ENCODE data around the gene IFT88.
A peak's percentile ranks its signal among the peaks of the same experiment; 100 is the strongest.

Gene IFT88

GRCh38 chr13:20711301-20712044, 144.5 kb downstream of the IFT88 start:
- TF ChIP-seq CEBPB (IDR thresholded peaks at IDR 0.05) (no peak), YY1 (IDR thresholded peaks at IDR 0.05; ENCODE audit: low read depth) (no peak), RAD21 (IDR thresholded peaks at IDR 0.05; ENCODE audit: low read depth) (peak; percentile 19; the same call in 1 of the 2 replicates), CREB1 (IDR thresholded peaks at IDR 0.05; ENCODE audit: low read depth) (no peak)

- no peak for TF ChIP-seq YY1 (IDR thresholded peaks at IDR 0.05; ENCODE audit: low read depth)
- TF ChIP-seq FOXM1 (IDR thresholded peaks at IDR 0.05; ENCODE audit: borderline replicate concordance, low read depth), result no peak
- no peak for TF ChIP-seq TEAD4 (IDR thresholded peaks at IDR 0.05)
- TF ChIP-seq MAX (IDR thresholded peaks at IDR 0.05), result no peak
- TF ChIP-seq TAF1 (IDR thresholded peaks at IDR 0.05; ENCODE audit: low read depth), result no peak
- no peak for TF ChIP-seq TCF12 (IDR thresholded peaks at IDR 0.05; ENCODE audit: low read depth)
- TF ChIP-seq EGR1 (IDR thresholded peaks at IDR 0.05), result no peak
- no peak for TF ChIP-seq REST (IDR thresholded peaks at IDR 0.05; ENCODE audit: low read depth)
- no peak for TF ChIP-seq CEBPB (IDR thresholded peaks at IDR 0.05)
- no peak for TF ChIP-seq EP300 (IDR thresholded peaks at IDR 0.05; ENCODE audit: borderline replicate concordance)
- no peak for TF ChIP-seq ZBTB7A (IDR thresholded peaks at IDR 0.05; ENCODE audit: low read depth)
- no peak for TF ChIP-seq CREB1 (IDR thresholded peaks at IDR 0.05; ENCODE audit: low read depth)
- TF ChIP-seq NFIC (IDR thresholded peaks at IDR 0.05), result no peak
- TF ChIP-seq RAD21 (IDR thresholded peaks at IDR 0.05; ENCODE audit: low read depth), result no peak
- TF ChIP-seq USF1 (IDR thresholded peaks at IDR 0.05), result no peak
Observed at GRCh38 chr13:20713014-20713376, 146.0 kb downstream of the IFT88 start.

GRCh38 chr13:20713751-20714150, 146.8 kb downstream of the IFT88 start:
- TF ChIP-seq NFIC (IDR thresholded peaks at IDR 0.05), result no peak

GRCh38 chr13:20714161-20714560, 147.2 kb downstream of the IFT88 start:
- no peak for TF ChIP-seq TAF1 (IDR thresholded peaks at IDR 0.05; ENCODE audit: low read depth)
- TF ChIP-seq TCF12 (IDR thresholded peaks at IDR 0.05; ENCODE audit: low read depth), result no peak
- no peak for TF ChIP-seq CEBPB (IDR thresholded peaks at IDR 0.05)

- TF ChIP-seq TEAD4 (IDR thresholded peaks at IDR 0.05) (no peak), FOXM1 (IDR thresholded peaks at IDR 0.05; ENCODE audit: borderline replicate concordance, low read depth) (no peak), USF1 (IDR thresholded peaks at IDR 0.05) (no peak), TCF12 (IDR thresholded peaks at IDR 0.05; ENCODE audit: low read depth) (no peak), YY1 (IDR thresholded peaks at IDR 0.05; ENCODE audit: low read depth) (no peak), ZBTB7A (IDR thresholded peaks at IDR 0.05; ENCODE audit: low read depth) (no peak), REST (IDR thresholded peaks at IDR 0.05; ENCODE audit: low read depth) (no peak), RAD21 (IDR thresholded peaks at IDR 0.05; ENCODE audit: low read depth) (no peak), NFIC (IDR thresholded peaks at IDR 0.05) (no peak), EGR1 (IDR thresholded peaks at IDR 0.05) (no peak), TAF1 (IDR thresholded peaks at IDR 0.05; ENCODE audit: low read depth) (no peak), CREB1 (IDR thresholded peaks at IDR 0.05; ENCODE audit: low read depth) (no peak), CEBPB (IDR thresholded peaks at IDR 0.05) (no peak), MAX (IDR thresholded peaks at IDR 0.05) (no peak), EP300 (IDR thresholded peaks at IDR 0.05; ENCODE audit: borderline replicate concordance) (no peak)
Observed at GRCh38 chr13:20714563-20715329, 147.8 kb downstream of the IFT88 start.

- TF ChIP-seq REST (IDR thresholded peaks at IDR 0.05; ENCODE audit: low read depth) (no peak), ZBTB7A (IDR thresholded peaks at IDR 0.05; ENCODE audit: low read depth) (no peak), CEBPB (IDR thresholded peaks at IDR 0.05) (no peak), TEAD4 (IDR thresholded peaks at IDR 0.05) (no peak), FOXM1 (IDR thresholded peaks at IDR 0.05; ENCODE audit: borderline replicate concordance, low read depth) (no peak), CREB1 (IDR thresholded peaks at IDR 0.05; ENCODE audit: low read depth) (no peak), RAD21 (IDR thresholded peaks at IDR 0.05; ENCODE audit: low read depth) (no peak), TCF12 (IDR thresholded peaks at IDR 0.05; ENCODE audit: low read depth) (no peak), MAX (IDR thresholded peaks at IDR 0.05) (no peak), EP300 (IDR thresholded peaks at IDR 0.05; ENCODE audit: borderline replicate concordance) (no peak), YY1 (IDR thresholded peaks at IDR 0.05; ENCODE audit: low read depth) (no peak), EGR1 (IDR thresholded peaks at IDR 0.05) (no peak), USF1 (IDR thresholded peaks at IDR 0.05) (no peak), NFIC (IDR thresholded peaks at IDR 0.05) (no peak), TAF1 (IDR thresholded peaks at IDR 0.05; ENCODE audit: low read depth) (no peak)
Observed at GRCh38 chr13:20715330-20715712, 148.4 kb downstream of the IFT88 start.

All from Ishikawa (cell line).